ENCODE data around the gene NDUFB2.
"Not testable (repeated sequence)": the region's sequence is repeated elsewhere in the genome, so short reads cannot be mapped to it uniquely, and the experiment has no call there.

NDUFB2 gene

DNA sequence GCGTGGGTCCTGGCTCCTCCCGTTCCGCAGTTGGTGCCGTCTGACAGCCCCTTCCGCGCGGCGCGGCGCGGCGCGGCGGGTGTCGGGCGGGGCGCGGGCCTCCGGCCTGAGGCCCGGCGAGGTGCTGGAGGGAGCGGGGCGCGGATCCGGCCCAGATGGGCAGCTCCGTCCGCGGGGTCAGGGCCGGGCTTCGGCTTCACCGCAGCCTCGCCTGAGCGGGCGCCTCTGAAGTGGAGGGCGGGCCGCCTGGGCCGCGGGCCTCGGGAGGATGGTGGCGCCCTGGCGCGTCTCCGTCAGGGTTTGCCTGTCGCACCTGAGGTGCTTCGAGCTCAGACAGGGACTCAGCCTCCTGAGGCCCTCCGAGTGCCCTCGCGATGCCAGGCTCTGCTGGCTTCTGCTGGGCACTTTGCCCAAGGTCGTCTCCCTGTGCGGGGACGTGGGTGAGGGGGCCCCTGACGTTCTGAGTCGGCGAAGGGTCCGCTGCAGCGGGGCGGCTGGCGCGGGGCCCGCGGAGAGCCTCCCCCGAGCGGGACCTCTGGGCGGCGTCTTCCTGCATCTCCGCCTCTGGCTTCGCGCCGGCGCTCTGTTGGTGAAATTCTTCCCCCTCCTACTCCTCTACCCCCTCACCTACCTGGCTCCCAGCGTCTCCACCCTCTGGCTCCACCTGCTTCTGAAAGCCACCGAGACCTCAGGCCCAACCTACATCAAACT is 23.3 kb upstream of the NDUFB2 start:
- FAIRE-seq = no peak

DNA sequence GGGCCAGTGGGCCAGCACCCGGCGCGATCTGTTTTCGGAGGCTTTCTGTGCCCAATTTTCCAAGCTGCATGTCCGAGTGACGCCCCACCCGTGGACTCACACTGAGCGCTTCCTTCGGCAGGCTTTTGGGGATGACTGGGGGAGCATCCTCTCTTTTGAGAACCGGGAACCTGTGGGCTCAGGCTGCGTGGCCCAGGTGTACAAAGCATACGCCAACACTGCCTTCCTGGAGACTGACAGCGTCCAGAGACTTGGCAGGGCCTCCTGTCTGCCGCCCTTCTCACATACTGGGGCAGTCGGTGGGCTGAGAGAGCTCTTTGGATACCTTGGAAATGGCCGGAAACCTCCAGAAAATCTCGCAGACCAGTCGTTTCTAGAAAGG is 22.7 kb upstream of the NDUFB2 start:
- FAIRE-seq = no peak

DNA sequence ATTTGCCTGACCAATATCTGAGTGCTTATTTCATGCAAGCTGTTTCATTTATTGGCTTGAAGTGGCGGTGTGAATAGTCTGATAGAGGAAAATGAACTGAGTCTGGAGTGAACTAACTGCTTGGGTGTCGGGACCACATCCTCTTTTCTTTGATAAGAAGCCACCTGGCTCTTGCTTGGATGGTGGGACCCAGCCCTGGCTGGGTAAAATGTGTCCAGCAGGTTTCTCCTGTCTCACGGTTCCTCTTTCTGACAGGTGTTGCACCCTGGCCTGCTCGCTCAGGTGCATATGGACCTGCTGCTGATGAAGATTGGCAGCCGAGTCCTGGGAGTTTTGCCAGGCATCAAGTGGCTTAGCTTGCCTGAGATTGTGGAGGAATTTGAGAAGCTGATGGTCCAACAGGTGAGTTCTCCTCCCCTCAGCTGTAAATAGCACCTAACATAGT is 22.1 kb upstream of the NDUFB2 start:
- FAIRE-seq = no peak

DNA sequence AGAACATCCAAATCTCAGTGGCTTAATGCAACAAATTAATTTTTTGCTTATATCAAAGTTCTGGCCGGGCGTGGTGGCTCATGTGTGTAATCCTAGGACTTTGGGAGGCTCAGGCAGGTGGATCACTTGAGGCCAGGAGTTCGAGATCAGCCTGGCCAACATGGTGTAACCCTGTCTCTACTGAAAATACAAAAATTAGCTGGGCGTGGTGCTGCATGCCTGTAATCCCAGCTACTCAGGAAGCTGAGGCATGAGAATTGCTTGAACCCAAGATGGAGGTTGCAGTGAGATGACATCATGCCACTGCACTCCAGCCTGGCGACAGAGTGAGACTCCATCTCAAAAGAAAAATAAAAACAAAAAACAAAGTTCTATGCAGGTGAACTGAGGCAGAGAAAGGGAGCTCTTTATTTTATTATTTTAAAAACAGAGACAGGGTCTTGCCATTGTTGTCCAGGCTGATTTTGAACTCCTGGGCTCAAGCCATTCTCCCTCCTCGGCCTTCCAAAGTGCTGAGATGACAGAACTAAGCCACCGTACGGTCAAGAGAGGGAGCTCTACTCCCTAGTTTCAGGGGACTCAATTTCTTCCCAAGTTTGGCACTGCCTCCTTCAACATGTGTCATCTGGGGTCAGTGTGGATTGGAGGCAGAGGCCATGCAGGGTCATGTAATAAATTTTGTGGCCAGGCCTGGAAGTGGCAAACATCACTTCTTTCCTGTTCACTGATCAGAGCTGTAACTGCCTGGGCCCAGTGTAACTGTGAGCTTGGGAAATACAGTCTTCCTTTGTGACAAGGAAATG is 21.4 kb upstream of the NDUFB2 start:
- FAIRE-seq = no peak

DNA sequence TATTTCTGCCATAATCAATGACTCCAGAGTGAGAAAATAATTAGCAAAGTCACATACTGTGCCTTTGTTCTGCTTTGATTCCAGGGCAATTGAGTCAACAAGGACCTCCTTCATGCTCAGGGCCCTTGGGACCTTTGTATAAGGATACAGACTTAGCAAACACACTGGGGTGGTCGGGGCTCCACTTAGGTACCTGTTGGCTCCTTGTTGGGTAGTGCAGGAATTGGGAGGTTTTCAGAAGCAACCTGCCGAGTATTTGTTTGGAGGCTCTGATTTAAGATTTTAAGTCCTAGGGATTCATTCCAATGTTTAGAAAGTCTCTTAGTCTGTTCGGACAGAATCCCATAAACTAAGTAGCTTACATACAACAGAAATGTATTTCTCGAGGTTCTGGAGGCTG is 20.8 kb upstream of the NDUFB2 start:
- no peak for FAIRE-seq

DNA sequence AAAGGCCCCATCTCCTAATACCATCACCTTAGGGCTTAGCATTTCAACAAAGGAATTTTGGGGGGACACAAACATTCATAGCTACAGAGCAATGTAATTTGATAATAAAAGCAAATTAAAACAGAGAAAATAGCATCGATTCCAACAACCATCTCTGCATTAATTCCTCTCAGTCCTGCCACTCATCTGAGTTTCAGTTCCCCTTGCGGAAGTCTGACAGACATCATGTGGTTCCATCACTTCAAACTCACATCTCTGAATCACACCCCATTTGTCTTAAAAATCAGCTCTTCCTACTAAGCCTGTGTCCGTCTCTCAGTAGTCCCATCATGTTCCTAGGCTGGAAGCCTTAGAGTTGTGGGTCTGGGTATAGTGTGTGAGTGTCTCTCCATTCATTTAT is 20.2 kb upstream of the NDUFB2 start:
- no peak for FAIRE-seq

DNA sequence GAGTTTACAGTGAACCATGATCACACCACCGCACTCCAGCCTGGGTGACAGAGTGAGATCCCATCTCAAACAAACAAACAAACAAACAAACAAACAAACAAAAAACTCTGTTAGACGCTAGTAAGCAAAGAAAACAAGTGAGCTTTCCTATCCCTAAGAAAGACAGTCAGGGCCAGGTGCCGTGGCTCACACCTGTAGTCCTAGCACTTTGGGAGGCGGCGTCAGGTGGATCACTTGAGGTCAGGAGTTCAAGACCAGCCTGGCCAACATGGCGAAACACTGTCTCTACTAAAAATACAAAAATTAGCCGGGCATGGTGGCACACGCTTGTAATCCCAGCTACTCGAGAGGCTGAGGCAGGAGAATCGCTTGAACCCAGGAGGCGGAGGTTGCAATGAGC is 19.6 kb upstream of the NDUFB2 start:
- not testable (repeated sequence) for FAIRE-seq

DNA sequence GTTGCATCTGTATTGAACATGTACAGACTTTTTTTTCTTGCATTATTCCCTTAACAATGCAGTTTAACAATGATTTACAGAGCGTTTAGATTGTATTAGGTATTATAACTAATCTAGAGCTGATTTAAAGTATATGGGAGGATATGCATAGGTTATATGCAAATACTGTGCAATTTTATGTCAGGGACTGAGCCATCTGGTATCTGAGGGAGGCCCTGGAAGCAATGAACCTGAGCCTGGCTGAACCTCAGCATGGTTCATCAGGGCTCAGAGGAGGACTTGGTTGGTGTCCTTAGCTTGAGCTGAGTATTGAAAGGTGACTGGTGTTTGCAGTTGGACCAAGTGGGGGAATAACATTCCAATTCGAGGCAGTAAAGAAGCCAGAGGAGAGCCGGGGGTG is 19.0 kb upstream of the NDUFB2 start:
- no peak for FAIRE-seq

DNA sequence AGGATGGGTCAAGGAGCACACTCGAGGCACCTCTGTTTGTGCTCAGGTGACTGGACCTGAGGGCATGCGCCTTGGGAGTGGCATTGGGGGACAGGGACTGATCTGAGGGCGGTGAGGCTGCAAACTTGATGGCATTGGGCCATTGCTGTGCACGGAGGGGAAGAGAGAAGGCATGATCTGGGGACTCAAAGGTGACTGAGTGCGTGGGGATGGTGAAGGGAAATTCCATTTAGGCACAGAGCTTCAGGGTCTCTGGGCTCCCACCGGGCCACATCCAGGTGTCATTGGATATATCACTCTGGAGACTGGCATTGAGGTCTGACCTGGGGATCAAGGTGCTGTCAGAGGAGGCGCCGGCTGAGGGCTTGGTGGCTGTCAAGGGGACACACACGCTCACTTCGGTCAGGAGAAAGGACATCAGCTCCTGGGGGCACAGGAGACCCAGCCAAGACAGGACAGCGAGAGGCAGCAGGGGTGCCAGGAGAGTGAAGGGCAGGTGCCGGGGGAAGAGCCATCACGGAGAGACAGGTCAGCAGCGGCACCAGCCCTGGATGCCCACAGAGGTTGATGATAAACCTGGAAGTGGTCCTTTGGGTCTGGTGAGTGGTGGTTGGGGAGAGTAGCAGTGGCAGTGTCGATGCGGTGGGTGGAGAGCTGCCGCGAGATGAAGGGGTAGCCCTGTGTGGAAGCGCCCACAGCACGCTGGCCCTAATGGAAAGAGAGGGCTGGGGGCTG is 18.3 kb upstream of the NDUFB2 start:
- FAIRE-seq = no peak

DNA sequence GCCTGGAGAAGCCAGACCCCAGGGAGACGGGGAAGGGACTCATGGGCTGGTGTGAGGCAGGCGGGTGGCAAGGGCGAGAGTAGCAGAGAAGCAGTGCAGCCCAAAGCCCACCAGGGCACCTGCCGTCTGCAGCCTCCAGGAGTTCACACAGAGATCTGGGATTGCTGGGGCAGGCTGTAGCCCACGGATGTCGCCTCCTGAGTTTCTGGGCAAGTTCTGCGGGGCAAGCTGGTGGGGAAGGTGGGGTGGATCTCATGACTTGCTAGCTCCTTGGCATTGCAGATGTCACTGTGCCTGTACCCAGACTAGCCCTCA is 17.7 kb upstream of the NDUFB2 start:
- FAIRE-seq = no peak

DNA sequence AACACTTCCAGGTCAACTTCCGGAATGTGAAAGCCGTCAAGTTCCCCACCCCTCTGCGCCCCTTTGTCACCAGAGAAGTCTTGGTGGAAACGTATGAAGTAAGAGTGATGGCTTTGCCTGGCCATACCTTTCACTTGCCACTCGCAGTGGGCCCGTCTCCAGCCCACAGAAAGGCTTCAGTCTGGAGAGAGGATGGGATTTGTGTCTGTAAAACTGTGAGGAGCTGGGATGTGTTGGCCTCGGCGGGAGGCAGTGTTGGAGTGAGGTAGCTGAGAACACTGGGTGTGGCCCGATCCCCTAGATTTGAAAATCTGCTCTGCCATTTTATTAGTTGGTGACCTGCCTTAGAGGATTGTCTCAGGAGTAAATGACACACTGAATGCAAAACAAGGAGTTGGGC is 17.3 kb upstream of the NDUFB2 start:
- no peak for FAIRE-seq

DNA sequence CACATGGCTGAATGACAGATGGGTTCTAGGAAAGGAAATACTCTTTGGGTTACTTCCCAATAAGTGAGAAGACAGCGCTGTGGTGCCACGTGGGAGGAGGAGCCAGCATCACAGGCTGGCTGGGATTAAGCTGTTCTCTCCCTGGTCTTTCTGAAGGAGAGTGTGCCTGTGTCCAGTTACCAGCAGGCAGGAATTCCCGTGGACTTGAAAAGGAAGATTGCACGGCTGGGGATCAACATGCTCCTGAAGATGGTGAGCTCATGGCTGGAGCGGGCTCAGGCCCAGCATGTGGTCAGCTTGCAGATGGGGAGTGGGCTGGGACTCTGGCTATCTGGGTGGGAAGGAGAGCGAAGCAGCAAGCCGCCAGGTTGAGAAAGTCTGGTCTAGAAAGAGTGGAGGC is 15.6 kb upstream of the NDUFB2 start:
- no peak for FAIRE-seq

DNA sequence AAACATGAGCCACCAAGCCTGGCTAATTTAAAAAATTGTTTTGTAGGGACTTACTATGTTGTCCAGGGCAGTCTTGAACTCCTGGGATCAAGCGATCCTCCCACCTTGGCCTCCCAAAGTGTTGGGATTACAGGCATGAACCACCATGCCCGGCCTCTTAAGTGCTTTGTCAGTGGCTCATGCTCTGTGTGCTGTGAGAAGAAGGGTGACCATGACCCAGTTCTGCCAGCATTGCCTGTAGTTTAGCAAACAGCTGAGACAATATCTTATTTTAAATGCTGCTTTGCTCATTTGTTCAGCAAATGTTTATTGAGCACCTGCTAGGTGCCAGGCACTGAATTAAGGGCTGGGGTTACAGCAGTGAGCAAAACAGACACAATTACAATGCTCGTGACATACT is 14.7 kb upstream of the NDUFB2 start:
- no peak for FAIRE-seq

DNA sequence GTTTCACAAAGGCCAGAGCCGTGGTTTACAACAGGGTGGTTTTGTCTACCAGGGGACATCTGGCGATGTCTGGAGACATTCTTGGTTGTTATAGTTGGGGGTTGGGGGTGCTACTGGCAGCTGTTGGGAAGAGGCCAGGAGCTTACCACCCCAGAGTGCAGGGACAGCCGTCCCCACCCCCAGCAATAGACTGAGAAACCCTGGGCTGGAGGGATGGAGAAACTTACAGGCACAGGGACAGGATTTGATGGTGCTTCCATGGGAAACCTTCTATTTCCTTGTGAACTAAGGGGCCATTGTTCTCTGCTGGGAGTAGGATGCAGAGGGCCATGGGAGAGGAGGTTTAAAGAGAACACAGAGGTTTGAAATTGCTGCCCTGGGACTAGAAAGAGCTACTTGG is 12.9 kb upstream of the NDUFB2 start:
- FAIRE-seq = no peak

DNA sequence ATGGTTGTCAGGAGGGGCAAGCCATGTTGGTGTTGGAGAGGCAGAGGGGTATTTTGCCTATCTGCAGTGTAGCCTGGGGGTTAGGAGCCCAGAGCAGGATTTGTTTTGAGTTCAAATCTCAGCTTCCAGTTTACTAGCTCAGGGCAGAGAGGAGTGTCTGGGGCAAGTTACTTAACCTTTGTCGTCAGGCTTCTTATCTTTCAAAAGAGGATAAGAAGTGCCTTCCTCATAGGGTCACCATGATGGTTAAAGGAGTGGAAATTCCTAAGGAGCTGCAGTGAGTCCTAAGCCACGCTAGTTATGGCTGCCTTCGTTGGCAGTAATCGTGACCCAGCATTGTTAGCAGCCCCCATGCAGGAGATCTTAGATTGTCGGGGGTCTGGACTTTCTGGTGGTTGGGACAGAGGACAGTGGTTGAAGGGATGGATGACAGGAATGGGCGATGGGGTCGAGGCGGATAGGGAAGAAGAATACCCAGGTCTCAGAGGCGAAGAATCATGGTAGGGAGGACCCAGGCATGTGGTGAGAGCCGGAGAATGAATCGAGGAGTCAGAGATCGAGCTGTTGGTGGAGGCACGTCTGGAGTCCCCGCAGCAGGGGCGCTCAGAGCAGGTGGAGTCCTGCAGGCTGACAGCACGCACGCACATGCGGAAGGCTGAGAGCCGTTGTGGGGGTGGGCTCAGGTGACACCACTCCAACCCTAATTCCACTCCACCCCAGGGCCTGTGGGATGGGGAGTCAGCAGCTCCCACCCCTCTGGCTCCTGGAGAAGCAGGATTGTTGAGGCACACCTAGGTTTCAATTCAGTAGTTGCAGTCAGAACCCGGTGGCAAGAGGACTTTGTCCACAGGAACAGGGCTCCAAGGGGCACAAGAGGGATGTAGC is 12.2 kb upstream of the NDUFB2 start:
- no peak for FAIRE-seq

DNA sequence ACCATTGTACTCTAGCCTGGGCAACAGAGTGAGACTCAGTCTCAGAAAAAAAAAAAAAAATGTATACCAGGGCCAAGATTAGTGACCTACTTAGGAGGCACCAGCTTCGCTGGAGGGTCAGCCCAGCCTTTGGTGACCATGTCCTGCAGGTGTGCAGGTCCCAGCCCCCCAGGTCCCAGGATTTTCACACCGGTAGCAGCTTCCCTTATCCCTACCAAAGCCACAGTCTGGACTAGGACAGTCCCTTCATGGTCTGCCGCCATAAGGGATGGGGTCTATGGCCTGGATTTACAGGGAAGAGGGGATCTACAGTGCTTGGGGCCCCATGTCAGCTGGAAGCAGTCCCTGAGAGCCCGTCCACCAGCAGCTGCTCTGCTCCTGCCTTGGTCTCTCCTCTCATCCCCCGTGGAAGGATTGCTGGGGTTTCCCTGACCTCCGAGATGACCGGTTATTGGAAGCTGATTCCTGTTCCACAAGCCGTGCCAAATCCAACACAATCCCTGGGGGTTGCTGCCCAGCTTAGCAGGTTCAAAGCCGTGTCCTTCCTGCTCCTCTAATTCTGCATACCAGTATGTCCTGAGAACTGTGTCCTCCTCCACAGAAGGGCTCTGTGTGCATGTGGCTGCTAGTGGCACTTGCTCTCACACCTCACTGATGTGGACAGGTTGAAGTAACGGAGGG is 11.0 kb upstream of the NDUFB2 start:
- no peak for FAIRE-seq

DNA sequence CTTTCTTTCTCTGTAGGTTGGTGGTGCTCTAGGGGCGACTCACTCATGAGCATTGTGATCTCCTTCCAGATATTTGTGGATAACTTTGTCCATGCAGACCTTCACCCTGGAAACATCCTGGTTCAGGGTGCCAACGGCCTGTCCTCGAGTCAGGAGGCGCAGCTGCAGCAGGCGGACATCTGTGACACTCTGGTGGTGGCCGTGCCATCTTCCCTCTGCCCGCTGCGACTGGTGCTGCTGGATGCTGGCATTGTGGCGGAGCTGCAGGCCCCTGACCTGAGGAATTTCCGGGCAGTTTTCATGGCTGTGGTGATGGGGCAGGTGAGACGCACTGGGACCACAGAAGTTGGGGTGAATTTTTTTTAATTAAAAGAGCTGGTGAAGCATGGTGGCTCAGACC is 9.6 kb upstream of the NDUFB2 start:
- FAIRE-seq = no peak

DNA sequence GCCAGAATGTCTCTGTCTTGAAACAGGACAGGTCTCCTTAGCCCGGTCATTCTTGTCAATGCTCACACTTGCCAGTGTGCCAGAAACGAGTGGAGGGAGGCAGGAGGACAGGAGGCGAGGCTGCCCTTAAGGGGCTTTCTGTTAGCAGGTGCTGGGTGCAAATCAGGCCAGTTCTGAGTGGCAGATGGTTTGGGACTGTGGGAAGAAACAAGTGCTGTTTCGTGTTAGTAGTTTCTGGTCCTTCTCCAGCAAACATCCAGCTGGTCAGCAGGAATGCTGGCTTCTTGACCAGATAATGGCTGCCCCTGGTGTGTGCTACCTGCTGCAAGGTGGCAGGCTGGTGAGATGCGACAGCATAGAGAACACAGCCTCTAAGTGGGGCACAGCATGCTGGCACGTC is 8.2 kb upstream of the NDUFB2 start:
- FAIRE-seq = no peak

DNA sequence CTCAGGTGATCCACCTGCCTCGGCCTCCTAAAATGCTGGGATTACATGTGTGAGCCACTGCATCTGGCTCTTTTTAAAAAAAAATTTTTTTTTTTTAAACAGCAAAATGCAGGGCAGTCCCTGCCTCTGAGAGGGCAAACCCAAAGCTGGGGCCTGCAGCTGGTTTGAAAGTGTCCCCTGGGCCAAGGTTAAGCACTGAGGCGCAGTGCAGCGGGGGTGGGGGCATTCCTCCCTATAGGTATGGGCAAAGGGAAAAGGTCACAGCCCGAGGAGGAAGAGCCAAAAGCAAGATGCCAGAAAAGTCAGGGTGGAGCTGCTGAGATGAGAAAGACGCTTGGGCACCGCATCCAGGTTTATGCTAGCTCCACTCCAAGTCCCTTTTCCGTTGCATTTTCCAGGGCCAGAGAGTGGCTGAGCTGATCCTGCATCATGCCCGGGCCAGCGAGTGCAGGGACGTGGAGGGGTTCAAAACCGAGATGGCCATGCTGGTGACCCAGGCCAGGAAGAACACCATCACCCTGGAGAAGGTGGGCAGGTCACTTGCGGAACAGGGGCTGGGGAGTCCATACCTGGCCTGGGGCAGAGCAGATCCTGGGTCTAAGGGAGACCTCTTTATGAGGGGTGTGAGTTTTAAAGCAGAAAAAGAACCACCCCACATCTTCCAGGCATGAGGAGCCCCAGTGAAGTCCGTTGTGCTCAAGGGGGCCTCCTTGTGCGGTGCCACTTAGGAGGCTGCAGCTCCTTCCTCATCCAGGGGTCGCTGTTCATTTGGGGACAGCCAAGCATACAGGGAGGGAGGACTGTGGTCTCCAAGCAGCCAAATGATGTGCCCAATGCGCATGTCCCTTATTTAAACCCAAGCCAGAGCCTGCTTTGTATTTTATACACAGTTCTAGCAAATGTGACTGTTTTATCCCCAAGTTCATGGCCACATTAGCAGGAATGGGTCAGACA is 7.0 kb upstream of the NDUFB2 start:
- FAIRE-seq = no peak

DNA sequence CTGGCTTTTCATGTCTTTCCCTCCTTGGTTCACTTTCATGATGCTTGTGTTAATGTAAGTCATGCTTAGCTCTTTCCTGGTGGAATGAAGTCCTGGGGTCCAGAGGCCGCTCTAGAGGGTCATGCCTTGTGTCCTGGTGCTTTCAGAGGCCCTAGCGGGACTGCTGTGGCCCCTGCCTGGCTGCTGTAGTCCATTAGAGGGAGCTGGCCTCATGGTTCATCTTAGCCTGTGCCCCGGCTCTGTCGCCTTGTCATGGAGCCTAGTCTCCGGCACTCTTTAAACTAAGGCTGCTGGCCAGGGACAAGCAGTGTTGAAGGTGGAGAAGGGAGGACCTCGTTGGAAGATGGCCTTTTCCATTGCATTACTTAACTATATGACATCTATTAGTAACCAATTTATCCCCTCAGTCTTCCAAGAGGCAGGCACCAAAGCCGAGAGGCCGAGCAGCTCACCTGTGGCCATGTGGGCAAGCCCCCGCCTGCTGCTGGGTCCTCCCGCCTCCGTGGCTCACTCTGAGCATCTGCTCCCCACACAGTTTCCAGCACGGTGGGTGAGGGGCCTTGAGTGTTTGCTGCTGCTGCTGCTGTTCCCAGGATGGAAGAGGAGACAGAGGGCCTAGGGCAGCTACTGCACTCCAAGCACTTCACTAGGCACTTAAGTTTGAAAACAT is 5.0 kb upstream of the NDUFB2 start:
- no peak for FAIRE-seq

DNA sequence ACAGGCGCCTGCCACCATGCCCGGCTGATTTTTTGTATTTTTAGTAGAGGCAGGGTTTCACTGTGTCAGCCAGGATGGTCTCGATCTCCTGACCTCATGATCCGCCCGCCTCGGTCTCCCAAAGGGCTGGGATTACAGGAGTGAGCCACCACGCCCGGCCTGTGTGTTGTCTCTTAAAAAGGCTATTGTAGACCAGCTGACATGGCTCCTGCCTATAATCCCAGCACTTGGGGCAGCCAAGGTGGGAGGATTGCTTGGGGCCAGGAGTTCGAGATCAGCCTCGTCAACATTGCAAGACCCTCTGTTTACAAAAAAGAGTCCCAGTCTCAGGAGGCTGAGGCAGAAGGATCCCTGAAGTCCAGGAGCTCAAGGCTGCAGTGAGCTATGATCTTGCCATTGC is 2.7 kb upstream of the NDUFB2 start:
- FAIRE-seq = not testable (repeated sequence)
